ENCODE measurements around the gene PMEPA1.

The PMEPA1 gene

GRCh38 chr20:57658447-57658832, 51.4 kb downstream of the PMEPA1 start:
- intact Hi-C loops (cut with DNase I): loop anchor here (2.0 to 5.0 kb wide), 2 partner anchors 48 to 429 kb away; no protein-coding TSS in a partner anchor
- DNase-seq: peak in 12 of 42 donors; percentile 1 to 36 (median 7)

GRCh38 chr20:57657535-57658446, 52.0 kb downstream of the PMEPA1 start:
- peak; percentile 40 to 89 (median 74) for DNase-seq
- intact Hi-C loops (cut with DNase I): loop anchor here (2.0 to 5.0 kb wide), 2 partner anchors 49 to 430 kb away; no protein-coding TSS in a partner anchor

GRCh38 chr20:57656821-57657534, 52.8 kb downstream of the PMEPA1 start:
- DNase-seq: peak in 23 of 42 donors; percentile 0 to 41 (median 10)

GRCh38 chr20:57656252-57656820, 53.5 kb downstream of the PMEPA1 start:
- intact Hi-C loops (cut with DNase I): loop anchor here (5.0 kb wide), 1 partner anchor 431 kb away; no protein-coding TSS in a partner anchor
- peak in 14 of 42 donors; percentile 1 to 34 (median 10) for DNase-seq

More at GRCh38 chr20:57656821-57657534, 52.8 kb downstream of the PMEPA1 start:
- intact Hi-C loops (cut with DNase I): loop anchor here (5.0 kb wide), 1 partner anchor 430 kb away; no protein-coding TSS in a partner anchor

- peak in 9 of 42 donors; percentile 0 to 41 (median 10) for DNase-seq
- intact Hi-C loops (cut with DNase I): loop anchor here (5.0 kb wide), 1 partner anchor 432 kb away; no protein-coding TSS in a partner anchor
Observed at GRCh38 chr20:57655809-57656155, 54.0 kb downstream of the PMEPA1 start.

- peak in 22 of 42 donors; percentile 0 to 40 (median 8) for DNase-seq
- intact Hi-C loops (cut with DNase I): loop anchor here (5.0 kb wide), 2 partner anchors 432 to 522 kb away; no protein-coding TSS in a partner anchor
Observed at GRCh38 chr20:57654998-57655808, 54.6 kb downstream of the PMEPA1 start.

GRCh38 chr20:57654363-57654997, 55.3 kb downstream of the PMEPA1 start:
- DNase-seq: peak in 38 of 42 donors; percentile 39 to 85 (median 67)
- intact Hi-C loops (cut with DNase I): loop anchor here (5.0 kb wide), 1 partner anchor 523 kb away; no protein-coding TSS in a partner anchor

GRCh38 chr20:57653910-57654309, 55.9 kb downstream of the PMEPA1 start:
- DNase-seq: peak in 25 of 42 donors; percentile 1 to 40 (median 12)
- intact Hi-C loops (cut with DNase I): loop anchor here (5.0 kb wide), 1 partner anchor 523 kb away; no protein-coding TSS in a partner anchor

- DNase-seq: peak in 24 of 42 donors; percentile 1 to 44 (median 16)
- intact Hi-C loops (cut with DNase I): loop anchor here (5.0 kb wide), 1 partner anchor 524 kb away; no protein-coding TSS in a partner anchor
Observed at GRCh38 chr20:57653546-57653900, 56.3 kb downstream of the PMEPA1 start.

- intact Hi-C loops (cut with DNase I): loop anchor here (5.0 kb wide), 1 partner anchor 524 kb away; no protein-coding TSS in a partner anchor
- peak in 29 of 42 donors; percentile 0 to 44 (median 12) for DNase-seq
Observed at GRCh38 chr20:57652606-57653545, 56.9 kb downstream of the PMEPA1 start.

GRCh38 chr20:57651881-57652605, 57.8 kb downstream of the PMEPA1 start:
- DNase-seq: peak in 24 of 42 donors; percentile 1 to 44 (median 12)
- intact Hi-C loops (cut with DNase I): loop anchor here (5.0 kb wide), 1 partner anchor 525 kb away; no protein-coding TSS in a partner anchor

GRCh38 chr20:57650756-57651483, 58.9 kb downstream of the PMEPA1 start:
- intact Hi-C loops (cut with DNase I): loop anchor here (5.0 kb wide), 1 partner anchor 526 kb away; no protein-coding TSS in a partner anchor
- peak in 17 of 42 donors; percentile 6 to 40 (median 12) for DNase-seq

GRCh38 chr20:57650266-57650665, 59.5 kb downstream of the PMEPA1 start:
- intact Hi-C loops (cut with DNase I): loop anchor here (5.0 kb wide), 1 partner anchor 527 kb away; no protein-coding TSS in a partner anchor
- peak in 7 of 42 donors; percentile 6 to 38 (median 12) for DNase-seq

- intact Hi-C loops (cut with DNase I): loop anchor here (5.0 kb wide), 1 partner anchor 528 kb away; no protein-coding TSS in a partner anchor
- peak in 9 of 42 donors; percentile 7 to 42 (median 17) for DNase-seq
Observed at GRCh38 chr20:57649617-57650015, 60.2 kb downstream of the PMEPA1 start.
